IPS DF 6.9 (cell line): Measurements from ENCODE around the gene DCLK3.
A peak's percentile ranks its signal among the peaks of the same experiment; 100 is the strongest.

ENCODE experiments used
- DNase-seq: peaks from one replicate; pipeline ENCODE4 v3.0.0-alpha.2; 2013; ENCODE audit warnings: low read depth, low spot score
- H3K27ac ChIP-seq: one replicate; pipeline ENCODE4 v1.5.1; 2013; ENCODE audit warnings: low read length, control low read depth
- H3K27me3 ChIP-seq: 2 replicates; pipeline ENCODE4 v1.6.1; 2013; ENCODE audit warnings: mild to moderate bottlenecking, low read length; ENCODE audit not compliant: control insufficient read depth, insufficient read depth
- H3K36me3 ChIP-seq: 2 replicates; pipeline ENCODE4 v1.6.1; 2013; ENCODE audit warnings: low read length; ENCODE audit not compliant: control insufficient read depth, insufficient read depth
- H3K4me1 ChIP-seq: 2 replicates; pipeline ENCODE4 v1.6.1; 2013; ENCODE audit warnings: low read length; ENCODE audit not compliant: control insufficient read depth, insufficient read depth
- H3K4me3 ChIP-seq: 2 replicates; pipeline ENCODE4 v1.5.1; 2013; ENCODE audit warnings: mild to moderate bottlenecking, low read length
- H3K9me3 ChIP-seq: 2 replicates; pipeline ENCODE4 v1.6.1; 2013; ENCODE audit warnings: low read length, inconsistent platforms; ENCODE audit not compliant: control insufficient read depth, insufficient read depth
- WGBS: extraction: QIAGEN DNeasy Blood & Tissue Kit; methylation state at CpG from one replicate; pipeline ENCODE4 v1.1.7; 2013; ENCODE audit warnings: mixed read lengths, missing lambda C conversion rate; ENCODE audit not compliant: insufficient read length, insufficient coverage; 5-methylcytosine and 5-hydroxymethylcytosine counted together

Gene DCLK3, protein sequence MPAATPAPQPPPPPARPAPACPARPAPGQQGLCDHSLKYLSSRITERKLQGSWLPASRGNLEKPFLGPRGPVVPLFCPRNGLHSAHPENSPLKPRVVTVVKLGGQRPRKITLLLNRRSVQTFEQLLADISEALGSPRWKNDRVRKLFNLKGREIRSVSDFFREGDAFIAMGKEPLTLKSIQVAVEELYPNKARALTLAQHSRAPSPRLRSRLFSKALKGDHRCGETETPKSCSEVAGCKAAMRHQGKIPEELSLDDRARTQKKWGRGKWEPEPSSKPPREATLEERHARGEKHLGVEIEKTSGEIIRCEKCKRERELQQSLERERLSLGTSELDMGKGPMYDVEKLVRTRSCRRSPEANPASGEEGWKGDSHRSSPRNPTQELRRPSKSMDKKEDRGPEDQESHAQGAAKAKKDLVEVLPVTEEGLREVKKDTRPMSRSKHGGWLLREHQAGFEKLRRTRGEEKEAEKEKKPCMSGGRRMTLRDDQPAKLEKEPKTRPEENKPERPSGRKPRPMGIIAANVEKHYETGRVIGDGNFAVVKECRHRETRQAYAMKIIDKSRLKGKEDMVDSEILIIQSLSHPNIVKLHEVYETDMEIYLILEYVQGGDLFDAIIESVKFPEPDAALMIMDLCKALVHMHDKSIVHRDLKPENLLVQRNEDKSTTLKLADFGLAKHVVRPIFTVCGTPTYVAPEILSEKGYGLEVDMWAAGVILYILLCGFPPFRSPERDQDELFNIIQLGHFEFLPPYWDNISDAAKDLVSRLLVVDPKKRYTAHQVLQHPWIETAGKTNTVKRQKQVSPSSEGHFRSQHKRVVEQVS

DNA sequence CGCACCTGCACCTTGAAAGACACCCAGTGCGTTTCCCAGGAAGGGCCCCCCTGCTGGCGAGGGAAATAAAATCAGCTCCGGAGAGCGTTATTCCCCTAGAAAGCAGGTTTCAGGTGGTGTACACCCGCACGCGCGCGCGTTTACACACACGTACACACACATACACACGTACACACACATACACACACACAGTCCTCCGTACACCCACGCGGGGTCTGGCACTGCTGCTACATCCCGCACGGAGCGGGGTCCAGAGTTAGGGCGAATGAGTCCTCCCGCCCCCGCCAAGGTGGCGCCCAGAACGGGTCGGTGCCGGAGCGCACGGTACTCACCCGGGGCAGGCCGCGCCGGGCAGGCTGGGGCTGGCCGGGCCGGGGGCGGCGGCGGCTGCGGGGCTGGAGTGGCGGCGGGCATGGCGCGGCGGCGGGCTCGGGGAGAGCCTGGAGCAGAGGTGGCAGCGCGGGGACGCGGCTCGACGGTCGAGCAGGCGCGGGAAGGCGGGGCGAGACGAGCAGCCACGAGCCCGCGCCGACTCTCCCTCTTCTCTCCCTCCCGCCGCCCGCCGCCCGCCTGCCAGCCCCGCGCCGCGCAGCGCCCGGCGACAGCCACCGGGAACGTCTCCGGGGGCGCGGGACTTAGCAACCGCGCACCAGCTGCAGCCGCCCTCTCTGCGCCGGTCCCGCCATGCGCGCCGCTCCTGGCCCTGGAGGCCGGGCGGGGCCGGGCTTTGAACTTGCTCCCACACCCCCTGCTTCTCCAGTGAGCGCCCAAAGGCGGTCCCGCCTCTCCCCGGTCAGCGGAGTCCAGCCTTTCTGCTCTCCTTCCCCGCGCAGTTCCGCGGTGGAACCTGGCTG is at the start of gene DCLK3:
Gene DCLK3, minus strand, starts transcription at position 704 of the 854 bp plus-strand sequence. Its CDS starts 290 bp downstream, at position 414.
- no peaks in the 10 kb centered on the region for H3K9me3 ChIP-seq
- H3K4me3 ChIP-seq = peak within 1 kb of the TSS; percentile 80
- H3K4me1 ChIP-seq = peaks cover 8% of the 10 kb centered on the region
- H3K27me3 ChIP-seq = peaks cover 17% of the 10 kb centered on the region
- no peaks in the 10 kb centered on the region for H3K36me3 ChIP-seq
- no peak for DNase-seq
- no peak within 1 kb of the TSS for H3K27ac ChIP-seq
- no CpG with 5 or more reads among the region's 99 CpGs for WGBS

DNA sequence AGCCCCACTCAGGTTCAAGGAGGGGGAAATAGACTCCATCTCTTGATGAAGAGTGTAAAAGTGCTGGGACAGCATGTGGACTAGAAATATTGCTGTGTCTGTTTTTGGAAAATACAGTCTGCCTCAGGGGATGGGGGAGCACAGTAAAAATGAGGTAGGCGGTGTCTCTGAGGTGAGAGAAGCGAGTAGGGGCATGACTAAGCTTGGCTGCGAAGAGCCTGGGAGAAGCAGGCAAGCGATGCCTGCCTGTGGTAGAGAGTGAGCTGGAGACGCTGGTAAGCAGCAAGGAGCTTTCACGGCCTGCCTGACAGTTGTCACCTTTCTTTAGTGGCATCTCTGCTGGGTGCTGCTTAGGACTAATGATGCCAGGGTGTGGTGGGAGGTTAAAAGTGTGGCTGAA is 49.0 kb upstream of the DCLK3 start:
- Histone ChIP-seq H3K4me1 (no peaks in the 10 kb centered on the region), H3K4me3 (no peak overlapping the region), H3K27ac (no peak overlapping the region), H3K9me3 (no peaks in the 10 kb centered on the region), H3K27me3 (no peaks in the 10 kb centered on the region), H3K36me3 (no peaks in the 10 kb centered on the region)
- no peak for DNase-seq
- WGBS = no CpG with 5 or more reads among the region's 6 CpGs

DNA sequence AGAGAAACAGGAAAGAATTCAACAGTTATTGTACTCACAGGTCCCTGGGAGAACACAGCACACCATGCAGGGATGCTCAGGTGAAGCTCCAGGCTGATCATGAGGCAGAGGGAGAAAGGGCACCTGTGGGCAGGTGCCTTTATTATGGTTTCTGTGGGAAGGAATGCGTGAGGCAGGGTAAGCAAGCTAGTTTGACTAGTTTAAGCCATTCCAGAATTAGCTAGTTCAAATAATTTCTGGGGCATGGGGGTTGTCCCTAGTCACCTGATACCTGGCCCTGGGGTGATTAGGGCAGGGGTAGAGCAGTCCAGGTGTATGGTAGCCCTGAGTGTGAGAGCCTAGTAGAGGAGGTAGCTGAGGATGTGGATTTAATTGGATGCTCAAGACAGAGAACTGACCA is 47.9 kb upstream of the DCLK3 start:
- no CpG with 5 or more reads among the region's 1 CpG for WGBS
- no peak for DNase-seq
- H3K27me3 ChIP-seq = no peaks in the 10 kb centered on the region
- H3K36me3 ChIP-seq = no peaks in the 10 kb centered on the region
- H3K4me1 ChIP-seq = no peaks in the 10 kb centered on the region
- no peak overlapping the region for H3K27ac ChIP-seq
- H3K9me3 ChIP-seq = no peaks in the 10 kb centered on the region
- H3K4me3 ChIP-seq = no peak overlapping the region

DNA sequence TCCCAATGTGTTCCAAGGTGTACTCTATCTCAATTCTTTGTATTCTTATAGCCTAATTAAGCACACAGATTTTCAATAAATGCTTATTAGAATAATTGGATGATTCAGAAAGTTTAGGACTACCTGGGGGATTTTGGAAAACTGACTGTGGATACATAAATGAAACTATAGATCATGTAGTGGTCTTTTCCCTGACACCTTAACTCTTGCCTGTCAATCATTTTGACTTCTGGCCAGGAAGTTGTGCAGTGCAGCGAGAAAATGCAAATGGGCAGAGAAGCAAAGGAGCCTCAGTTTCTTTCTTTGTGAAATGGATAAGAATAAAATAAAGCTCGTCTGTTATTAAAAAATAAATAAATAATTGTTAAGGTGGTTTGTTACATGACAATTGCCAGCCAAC is 47.4 kb upstream of the DCLK3 start:
- no peak for DNase-seq
- no peak overlapping the region for H3K4me3 ChIP-seq
- no peak overlapping the region for H3K27ac ChIP-seq
- H3K4me1 ChIP-seq = no peaks in the 10 kb centered on the region
- no peaks in the 10 kb centered on the region for H3K27me3 ChIP-seq
- no CpG with 5 or more reads among the region's 2 CpGs for WGBS
- no peaks in the 10 kb centered on the region for H3K9me3 ChIP-seq
- no peaks in the 10 kb centered on the region for H3K36me3 ChIP-seq

DNA sequence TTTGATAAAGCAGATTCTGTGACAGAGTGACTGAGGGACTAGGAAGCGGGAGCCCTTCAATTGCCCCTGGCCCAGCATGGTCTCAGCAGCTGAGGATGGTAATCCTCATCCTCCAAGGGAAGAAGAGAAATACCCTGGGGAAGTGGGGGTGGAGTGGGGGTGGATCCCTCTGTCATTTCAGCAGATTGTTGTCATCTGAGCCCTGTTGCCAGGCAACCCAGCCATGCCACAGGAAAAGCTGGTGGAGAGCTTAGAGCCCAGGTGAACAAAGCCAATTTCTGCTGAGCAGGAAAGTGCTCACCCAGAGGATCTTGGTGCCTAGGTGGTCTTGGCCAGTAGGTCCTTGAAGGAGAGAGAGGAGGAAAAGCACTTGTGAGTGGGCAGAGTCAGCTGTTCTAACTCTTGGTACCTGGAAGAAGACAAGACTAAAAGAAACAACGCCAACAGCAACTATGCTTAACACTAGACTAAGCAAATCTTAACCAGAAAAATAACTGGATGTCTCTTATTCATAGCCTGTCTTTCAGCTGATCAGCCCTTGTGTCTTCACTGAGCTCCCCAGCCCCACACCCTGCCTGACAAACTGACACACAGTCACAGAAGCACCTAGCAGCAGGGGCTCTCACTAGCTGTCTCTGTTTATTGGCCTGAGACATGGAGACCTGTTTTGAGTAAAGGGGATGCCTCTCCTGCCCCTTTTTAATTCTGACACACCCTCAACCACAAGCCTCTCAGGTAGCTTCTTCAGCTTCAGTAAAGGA is 40.1 kb upstream of the DCLK3 start:
- Histone ChIP-seq H3K9me3 (no peaks in the 10 kb centered on the region), H3K36me3 (no peaks in the 10 kb centered on the region), H3K4me1 (no peaks in the 10 kb centered on the region), H3K27ac (no peak overlapping the region), H3K4me3 (no peak overlapping the region), H3K27me3 (no peaks in the 10 kb centered on the region)
- WGBS = no CpG with 5 or more reads among the region's 2 CpGs
- DNase-seq = no peak

DNA sequence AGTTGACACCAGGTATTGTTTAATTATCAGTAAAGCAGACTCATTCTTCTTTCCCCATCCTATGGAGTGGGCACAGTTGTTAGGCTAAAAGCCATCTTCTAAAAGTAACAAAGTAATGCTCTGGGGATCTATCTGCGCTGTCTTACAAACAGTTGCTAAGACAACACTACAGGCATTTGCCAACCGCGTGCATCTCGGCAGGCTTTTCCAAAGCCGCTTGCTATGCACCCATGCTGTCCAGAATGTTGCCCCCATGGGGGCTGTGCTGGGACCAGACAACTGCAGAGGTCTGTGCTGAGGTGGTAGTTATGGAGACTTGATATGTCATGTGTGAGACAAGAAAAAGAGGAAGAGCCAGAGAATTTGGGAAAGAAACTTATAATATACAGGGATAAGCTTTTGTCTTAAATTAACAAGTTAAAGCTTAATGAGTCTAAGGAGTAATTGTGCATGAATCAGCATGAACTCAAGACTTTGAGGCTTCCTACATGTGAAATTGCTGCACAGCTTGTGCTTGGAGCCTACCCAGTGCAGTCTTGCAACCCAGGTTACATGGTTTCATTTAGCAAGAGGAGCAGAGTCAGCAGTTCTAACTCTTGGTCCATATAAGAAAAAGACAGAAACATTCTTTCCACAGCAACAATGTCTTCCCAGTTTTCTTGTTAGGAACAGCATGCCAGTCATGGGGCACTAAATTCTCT is 38.9 kb upstream of the DCLK3 start:
- H3K4me3 ChIP-seq = no peak overlapping the region
- WGBS = no CpG with 5 or more reads among the region's 5 CpGs
- DNase-seq = no peak
- no peaks in the 10 kb centered on the region for H3K9me3 ChIP-seq
- H3K27ac ChIP-seq = no peak overlapping the region
- H3K36me3 ChIP-seq = no peaks in the 10 kb centered on the region
- H3K27me3 ChIP-seq = no peaks in the 10 kb centered on the region
- H3K4me1 ChIP-seq = no peaks in the 10 kb centered on the region

DNA sequence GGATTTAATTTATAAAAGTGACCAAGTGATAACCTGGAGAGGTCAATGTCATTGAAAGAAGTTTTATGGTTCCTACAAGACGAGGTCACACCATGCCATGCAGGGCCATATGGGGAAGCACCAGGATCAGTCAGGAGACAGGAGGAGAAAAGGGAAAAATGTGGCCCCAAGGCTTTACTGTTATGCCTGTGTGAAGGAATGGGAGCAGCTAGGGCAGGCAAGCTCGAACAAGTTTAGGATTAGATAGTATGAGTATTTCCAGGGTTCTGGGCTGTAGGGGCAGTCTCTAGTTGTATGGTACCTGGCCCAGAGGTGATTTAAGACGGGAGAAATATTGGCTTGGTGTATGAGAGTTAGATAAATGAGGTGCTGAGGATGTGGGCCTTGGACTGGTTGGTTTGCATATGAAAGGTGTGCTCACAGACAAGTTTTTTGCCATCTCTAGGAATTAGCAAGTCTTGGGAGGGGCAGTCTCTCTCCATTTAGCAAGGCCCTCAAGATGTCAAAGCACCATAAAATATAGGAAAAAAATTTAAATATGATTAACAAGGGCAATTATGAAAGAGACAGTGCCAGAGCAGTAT is 36.3 kb upstream of the DCLK3 start:
- WGBS = no CpG with 5 or more reads among the region's 3 CpGs

DNA sequence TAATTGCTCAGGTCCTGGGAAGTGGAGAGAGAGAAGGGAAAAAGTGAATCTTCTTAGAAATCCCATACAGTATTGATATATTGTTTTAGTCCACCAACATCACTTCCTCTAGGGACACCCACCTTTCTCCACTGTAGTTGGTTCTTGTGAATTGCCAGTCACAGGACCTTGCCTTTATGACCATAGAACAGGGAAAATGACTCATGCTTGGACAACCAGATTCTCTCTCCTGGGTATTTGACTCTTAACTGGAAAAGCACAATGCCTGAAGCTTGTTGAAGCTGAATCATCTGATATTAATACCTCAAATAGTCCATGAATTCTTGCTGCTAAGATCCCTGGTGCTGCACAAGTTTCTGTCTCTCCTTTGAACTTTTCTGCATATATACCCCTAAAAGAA is 32.5 kb upstream of the DCLK3 start:
- no peaks in the 10 kb centered on the region for H3K27me3 ChIP-seq
- no peak for DNase-seq
- no peak overlapping the region for H3K27ac ChIP-seq
- no peaks in the 10 kb centered on the region for H3K4me1 ChIP-seq
- no peaks in the 10 kb centered on the region for H3K9me3 ChIP-seq
- no peak overlapping the region for H3K4me3 ChIP-seq
- H3K36me3 ChIP-seq = no peaks in the 10 kb centered on the region

More for the DNA sequence above, 36.3 kb upstream of the DCLK3 start:
- H3K27me3 ChIP-seq = no peaks in the 10 kb centered on the region
- H3K27ac ChIP-seq = no peak overlapping the region
- no peaks in the 10 kb centered on the region for H3K9me3 ChIP-seq
- no peaks in the 10 kb centered on the region for H3K36me3 ChIP-seq
- DNase-seq = no peak
- no peak overlapping the region for H3K4me3 ChIP-seq
- H3K4me1 ChIP-seq = no peaks in the 10 kb centered on the region

DNA sequence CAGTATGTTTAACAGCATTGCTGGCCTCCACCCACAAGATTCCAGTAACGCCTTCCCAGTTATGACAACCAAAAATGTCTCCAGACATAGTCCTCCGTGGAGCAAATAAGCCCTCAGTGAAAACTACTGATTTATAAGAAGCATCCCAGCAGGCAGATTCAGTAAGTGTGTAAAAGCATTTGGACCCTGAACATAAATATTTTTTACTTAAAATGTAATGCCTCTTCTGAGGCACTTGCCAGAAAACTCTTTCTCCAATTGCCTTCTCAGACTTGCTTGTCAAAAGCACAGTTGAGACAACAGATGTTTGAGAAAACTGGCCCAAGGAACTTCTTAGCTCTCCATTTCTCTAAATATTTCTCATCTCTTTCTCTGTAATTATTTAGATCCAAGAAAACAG is 31.8 kb upstream of the DCLK3 start:
- Histone ChIP-seq H3K36me3 (no peaks in the 10 kb centered on the region), H3K27ac (no peak overlapping the region), H3K4me3 (no peak overlapping the region), H3K9me3 (no peaks in the 10 kb centered on the region), H3K27me3 (no peaks in the 10 kb centered on the region), H3K4me1 (no peaks in the 10 kb centered on the region)
- WGBS = no CpG with 5 or more reads among the region's 2 CpGs
- no peak for DNase-seq
